ENCODE measurements around the gene CLIC4. TPM values are rescaled to one million over a fixed set of nuclear protein-coding genes. Genes with fewer than 3 reads are reported as not detected.

CLIC4 gene
- total RNA-seq, 4 donors from 2014 or later = 53.0 to 151 (median 95.3) TPM

- Histone ChIP-seq H3K27ac (no peak overlapping the region), H3K36me3 (no peaks in the 10 kb centered on the region), H3K4me3 (replicated peaks in 1 of 3) (no peak overlapping the region), H3K9me3 (no peaks in the 10 kb centered on the region), H3K27me3 (no peaks in the 10 kb centered on the region), H3K4me1 (peaks cover 11 to 21% of the 10 kb centered on the region in 2 donors)
- DNase-seq = no peak
- TF ChIP-seq, protein P1, sequence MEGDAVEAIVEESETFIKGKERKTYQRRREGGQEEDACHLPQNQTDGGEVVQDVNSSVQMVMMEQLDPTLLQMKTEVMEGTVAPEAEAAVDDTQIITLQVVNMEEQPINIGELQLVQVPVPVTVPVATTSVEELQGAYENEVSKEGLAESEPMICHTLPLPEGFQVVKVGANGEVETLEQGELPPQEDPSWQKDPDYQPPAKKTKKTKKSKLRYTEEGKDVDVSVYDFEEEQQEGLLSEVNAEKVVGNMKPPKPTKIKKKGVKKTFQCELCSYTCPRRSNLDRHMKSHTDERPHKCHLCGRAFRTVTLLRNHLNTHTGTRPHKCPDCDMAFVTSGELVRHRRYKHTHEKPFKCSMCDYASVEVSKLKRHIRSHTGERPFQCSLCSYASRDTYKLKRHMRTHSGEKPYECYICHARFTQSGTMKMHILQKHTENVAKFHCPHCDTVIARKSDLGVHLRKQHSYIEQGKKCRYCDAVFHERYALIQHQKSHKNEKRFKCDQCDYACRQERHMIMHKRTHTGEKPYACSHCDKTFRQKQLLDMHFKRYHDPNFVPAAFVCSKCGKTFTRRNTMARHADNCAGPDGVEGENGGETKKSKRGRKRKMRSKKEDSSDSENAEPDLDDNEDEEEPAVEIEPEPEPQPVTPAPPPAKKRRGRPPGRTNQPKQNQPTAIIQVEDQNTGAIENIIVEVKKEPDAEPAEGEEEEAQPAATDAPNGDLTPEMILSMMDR (IDR thresholded peaks at IDR 0.05) = no peak
- TF ChIP-seq POLR2A (IDR thresholded peaks at IDR 0.05) = no peak
- intact Hi-C loops (cut with DNase I) = no loop called here
- WGBS, 2 donors = 76 to 81% methylated on average over 15 of the region's 17 CpGs
Measured at GRCh38 chr1:24866211-24867083, 121.2 kb downstream of the CLIC4 start.

- intact Hi-C loops (cut with DNase I) = no loop called here
- H3K27ac ChIP-seq = no peak overlapping the region
- no peak overlapping the region for H3K4me3 ChIP-seq (replicated peaks in 1 of 3)
- DNase-seq = no peak
- peaks cover 6 to 14% of the 10 kb centered on the region in 2 donors for H3K4me1 ChIP-seq
- no peaks in the 10 kb centered on the region for H3K27me3 ChIP-seq
- TF ChIP-seq, protein P1 (IDR thresholded peaks at IDR 0.05) = no peak
- TF ChIP-seq POLR2A (IDR thresholded peaks at IDR 0.05) = no peak
- H3K36me3 ChIP-seq = no peaks in the 10 kb centered on the region
- WGBS, 2 donors = 66 to 69% methylated on average over 18 of the region's 18 CpGs
- H3K9me3 ChIP-seq = no peaks in the 10 kb centered on the region
Measured at GRCh38 chr1:24867084-24867870, 122.0 kb downstream of the CLIC4 start.

DNA sequence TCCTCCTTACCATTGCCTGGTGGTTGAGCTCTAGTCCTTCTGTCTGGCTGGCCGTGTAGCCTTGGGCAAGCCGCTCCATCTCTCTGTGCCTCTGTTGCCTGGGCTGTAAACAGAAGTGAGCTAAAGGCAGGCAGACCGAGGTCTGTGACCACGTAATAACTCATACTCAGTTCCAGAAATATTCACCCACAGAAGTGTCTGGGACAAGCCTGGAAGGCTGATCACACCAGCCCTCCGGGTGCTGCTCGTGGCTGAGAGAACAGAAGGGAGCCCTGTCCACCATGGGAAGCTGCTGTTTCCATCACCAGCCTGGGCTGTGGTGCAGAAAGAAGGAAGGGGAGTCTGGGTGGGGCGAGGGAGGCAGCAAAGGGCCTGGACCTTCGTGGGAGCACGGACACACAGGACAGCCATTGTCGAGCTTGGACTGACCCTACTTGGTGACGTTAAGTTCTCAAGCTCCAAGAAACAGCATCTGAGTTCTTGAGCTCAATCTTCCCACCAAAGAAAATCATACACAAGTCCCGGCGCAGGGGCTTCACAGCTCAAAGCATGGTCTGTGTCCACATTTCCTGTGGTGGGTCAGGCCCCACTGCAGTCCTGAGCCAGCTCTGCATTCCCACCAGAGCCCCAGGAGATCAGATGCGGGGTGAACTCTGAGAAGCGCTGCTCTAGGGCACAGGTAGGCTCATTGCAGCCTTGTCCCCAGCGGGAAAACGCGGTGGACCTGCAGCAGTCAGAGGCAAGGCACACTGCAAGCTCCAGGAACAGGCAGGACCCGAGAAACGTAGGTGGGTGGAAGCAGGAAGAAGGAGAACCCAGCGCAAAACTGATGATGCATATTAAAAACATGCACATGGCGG is 123.0 kb downstream of the CLIC4 start:
- peaks cover 0 to 8% of the 10 kb centered on the region in 2 donors for H3K4me1 ChIP-seq
- no peaks in the 10 kb centered on the region for H3K9me3 ChIP-seq
- intact Hi-C loops (cut with DNase I) = no loop called here
- H3K27ac ChIP-seq = no peak overlapping the region
- no peaks in the 10 kb centered on the region for H3K27me3 ChIP-seq
- 86 to 91% methylated on average over 21 to 22 of the region's 22 CpGs for WGBS, 2 donors
- no peak for TF ChIP-seq POLR2A (IDR thresholded peaks at IDR 0.05)
- TF ChIP-seq, protein P1 (IDR thresholded peaks at IDR 0.05) = no peak
- no peak for DNase-seq
- no peak overlapping the region for H3K4me3 ChIP-seq (replicated peaks in 1 of 3)
- H3K36me3 ChIP-seq = no peaks in the 10 kb centered on the region

- Histone ChIP-seq H3K27ac (no peak overlapping the region), H3K4me1 (no peaks in the 10 kb centered on the region), H3K4me3 (replicated peaks in 1 of 3) (no peak overlapping the region), H3K27me3 (no peaks in the 10 kb centered on the region), H3K36me3 (no peaks in the 10 kb centered on the region), H3K9me3 (no peaks in the 10 kb centered on the region)
- intact Hi-C loops (cut with DNase I) = no loop called here
- 66 to 72% methylated on average over 18 to 20 of the region's 20 CpGs for WGBS, 2 donors
- no peak for DNase-seq
- TF ChIP-seq, protein P1 (IDR thresholded peaks at IDR 0.05) = no peak
- TF ChIP-seq POLR2A (IDR thresholded peaks at IDR 0.05) = no peak
Measured at GRCh38 chr1:24870551-24871195, 125.4 kb downstream of the CLIC4 start.
